Parathyroid adenoma (tissue), 2 donors: ENCODE measurements around the gene THRA.

Source experiments
- H2AFZ ChIP-seq: fragments of 300-600 bp; sonication (generic); one replicate; pipeline ENCODE4 v1.7.0; 2017; ENCODE audit warnings: antibody characterized with exemption, mild to moderate bottlenecking
- H3K27ac ChIP-seq: fragments of 300-600 bp; sonication (generic); one replicate; pipeline ENCODE4 v1.7.0; 2017
- H3K27me3 ChIP-seq: fragments of 300-600 bp; sonication (generic); one replicate; pipeline ENCODE4 v1.7.0; 2017; ENCODE audit warnings: low read length; ENCODE audit not compliant: control insufficient read depth, insufficient read depth
- H3K36me3 ChIP-seq: fragments of 300-600 bp; sonication (generic); one replicate; pipeline ENCODE4 v1.7.0; 2017; ENCODE audit warnings: low read length; ENCODE audit not compliant: control insufficient read depth, insufficient read depth
- H3K4me1 ChIP-seq: fragments of 300-600 bp; sonication (generic); one replicate; pipeline ENCODE4 v1.7.0; 2017; ENCODE audit warnings: control low read depth
- H3K4me2 ChIP-seq: fragments of 300-600 bp; sonication (generic); one replicate; pipeline ENCODE4 v1.7.0; 2017; ENCODE audit warnings: low read length
- H3K4me3 ChIP-seq: fragments of 300-600 bp; sonication (generic); one replicate; pipeline ENCODE4 v1.7.0; 2017; ENCODE audit warnings: low read depth, low read length
- H3K79me2 ChIP-seq: fragments of 300-600 bp; sonication (generic); one replicate; pipeline ENCODE4 v1.7.0; 2017; ENCODE audit warnings: control low read depth
- H3K9ac ChIP-seq: fragments of 300-600 bp; sonication (generic); one replicate; pipeline ENCODE4 v1.7.0; 2017; ENCODE audit warnings: mild to moderate bottlenecking
- H3K9me3 ChIP-seq: fragments of 300-600 bp; sonication (generic); one replicate; pipeline ENCODE4 v1.7.0; 2017; ENCODE audit warnings: low read length; ENCODE audit not compliant: control insufficient read depth
- TF ChIP-seq, protein P1 (sequence below): fragments of 300-600 bp; sonication (generic); IDR thresholded peaks from one replicate; pipeline ENCODE4 v1.7.0; 2017; ENCODE audit warnings: antibody characterized with exemption, mild to moderate bottlenecking
- donor health status: primary hyperparathyroidism.

THRA gene, protein sequence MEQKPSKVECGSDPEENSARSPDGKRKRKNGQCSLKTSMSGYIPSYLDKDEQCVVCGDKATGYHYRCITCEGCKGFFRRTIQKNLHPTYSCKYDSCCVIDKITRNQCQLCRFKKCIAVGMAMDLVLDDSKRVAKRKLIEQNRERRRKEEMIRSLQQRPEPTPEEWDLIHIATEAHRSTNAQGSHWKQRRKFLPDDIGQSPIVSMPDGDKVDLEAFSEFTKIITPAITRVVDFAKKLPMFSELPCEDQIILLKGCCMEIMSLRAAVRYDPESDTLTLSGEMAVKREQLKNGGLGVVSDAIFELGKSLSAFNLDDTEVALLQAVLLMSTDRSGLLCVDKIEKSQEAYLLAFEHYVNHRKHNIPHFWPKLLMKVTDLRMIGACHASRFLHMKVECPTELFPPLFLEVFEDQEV

DNA sequence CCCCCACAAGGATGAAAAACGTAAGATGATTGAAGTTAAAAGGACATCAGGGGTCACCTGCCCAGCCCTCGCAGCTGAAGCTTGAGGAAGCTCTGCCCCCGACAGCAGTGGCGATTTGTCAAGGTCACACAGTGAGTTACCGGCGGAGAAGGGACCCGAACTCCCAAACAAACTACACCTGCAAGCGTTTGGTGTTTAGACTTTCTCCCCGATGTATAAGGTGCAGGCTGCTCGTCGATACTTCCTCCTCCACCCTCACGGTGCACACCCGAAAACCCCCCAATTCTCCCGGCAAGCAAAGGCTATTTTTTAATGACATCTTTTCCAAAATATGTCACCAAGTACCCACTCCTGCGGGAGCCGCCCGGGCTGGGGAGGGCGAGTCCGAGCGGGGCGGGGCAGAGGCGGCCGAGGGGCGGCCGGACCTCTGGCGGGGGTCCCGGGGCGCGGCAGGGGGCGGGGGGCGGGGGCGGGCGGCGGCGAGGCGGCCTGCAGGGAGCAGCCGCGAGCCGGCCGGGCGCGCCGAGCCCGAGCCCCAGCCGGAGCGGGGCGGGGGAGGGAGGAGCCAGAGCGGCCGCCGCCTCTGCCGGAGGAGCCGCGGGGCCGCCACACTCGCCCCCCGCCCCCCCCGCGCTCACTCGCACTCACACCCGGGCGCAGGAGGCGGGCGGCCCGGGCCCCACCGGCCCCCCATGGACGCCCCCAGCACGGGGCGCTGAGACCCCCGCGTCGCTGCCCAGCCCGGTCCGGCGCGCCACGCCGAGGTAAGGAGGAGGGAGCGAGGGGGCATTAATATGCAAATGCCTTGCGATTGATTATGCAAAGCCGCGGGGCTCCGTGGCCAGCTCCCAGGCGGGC, at the start of gene THRA:
Gene THRA, plus strand, starts transcription at position 637 of the 858 bp plus-strand sequence. CDS start 11,524 bp downstream, outside the sequence.
- Histone ChIP-seq H3K9ac (peak within 1 kb of the TSS; percentile 91), H3K36me3 (no peaks in the 10 kb centered on the region), H3K27me3 (no peaks in the 10 kb centered on the region), H3K27ac (peak within 1 kb of the TSS; percentile 74), H3K4me2 (peak within 1 kb of the TSS; percentile 88), H2AFZ (peak within 1 kb of the TSS; percentile 94), H3K79me2 (peaks cover 7% of the 10 kb centered on the region), H3K9me3 (no peaks in the 10 kb centered on the region), H3K4me3 (peak within 1 kb of the TSS; percentile 89), H3K4me1 (peaks cover 18% of the 10 kb centered on the region)
- TF ChIP-seq, protein P1, sequence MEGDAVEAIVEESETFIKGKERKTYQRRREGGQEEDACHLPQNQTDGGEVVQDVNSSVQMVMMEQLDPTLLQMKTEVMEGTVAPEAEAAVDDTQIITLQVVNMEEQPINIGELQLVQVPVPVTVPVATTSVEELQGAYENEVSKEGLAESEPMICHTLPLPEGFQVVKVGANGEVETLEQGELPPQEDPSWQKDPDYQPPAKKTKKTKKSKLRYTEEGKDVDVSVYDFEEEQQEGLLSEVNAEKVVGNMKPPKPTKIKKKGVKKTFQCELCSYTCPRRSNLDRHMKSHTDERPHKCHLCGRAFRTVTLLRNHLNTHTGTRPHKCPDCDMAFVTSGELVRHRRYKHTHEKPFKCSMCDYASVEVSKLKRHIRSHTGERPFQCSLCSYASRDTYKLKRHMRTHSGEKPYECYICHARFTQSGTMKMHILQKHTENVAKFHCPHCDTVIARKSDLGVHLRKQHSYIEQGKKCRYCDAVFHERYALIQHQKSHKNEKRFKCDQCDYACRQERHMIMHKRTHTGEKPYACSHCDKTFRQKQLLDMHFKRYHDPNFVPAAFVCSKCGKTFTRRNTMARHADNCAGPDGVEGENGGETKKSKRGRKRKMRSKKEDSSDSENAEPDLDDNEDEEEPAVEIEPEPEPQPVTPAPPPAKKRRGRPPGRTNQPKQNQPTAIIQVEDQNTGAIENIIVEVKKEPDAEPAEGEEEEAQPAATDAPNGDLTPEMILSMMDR, result no peak

DNA sequence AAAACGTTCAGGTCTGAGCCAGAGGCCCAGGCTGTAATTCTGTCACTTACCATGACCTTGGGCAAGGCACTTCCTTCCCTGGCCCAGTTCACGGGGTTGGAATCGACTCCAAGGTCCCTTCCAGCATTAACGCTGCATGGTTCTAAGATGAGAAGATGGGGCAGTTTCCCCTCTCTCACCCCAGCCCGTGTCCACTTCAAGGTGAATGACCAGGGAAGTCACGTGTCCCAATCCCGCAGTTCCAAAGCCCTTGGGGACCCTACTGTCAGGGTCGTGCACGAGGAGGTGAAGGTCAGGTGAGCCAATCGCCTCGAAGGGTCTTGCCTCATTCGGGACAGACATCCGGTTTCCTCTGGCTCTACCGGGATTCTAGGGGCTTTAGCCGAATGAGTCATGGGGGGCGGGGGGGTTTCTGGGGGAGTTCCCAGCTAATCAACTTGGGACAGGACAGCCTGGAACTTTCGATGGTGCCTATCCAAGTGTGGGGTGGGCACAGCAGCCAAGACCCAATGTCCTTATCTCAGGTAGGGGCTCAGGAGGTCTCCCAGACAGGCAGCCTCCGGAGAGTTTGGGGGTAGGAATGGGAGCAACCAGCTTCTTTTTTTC, 48.3 kb upstream of the THRA start:
- no peaks in the 10 kb centered on the region for H3K9me3 ChIP-seq
- H3K4me2 ChIP-seq, result no peak overlapping the region
- H2AFZ ChIP-seq, result no peak overlapping the region
- TF ChIP-seq, protein P1, result no peak
- H3K27ac ChIP-seq, result no peak overlapping the region
- H3K36me3 ChIP-seq, result no peaks in the 10 kb centered on the region
- no peaks in the 10 kb centered on the region for H3K4me1 ChIP-seq
- H3K79me2 ChIP-seq, result no peaks in the 10 kb centered on the region
- no peaks in the 10 kb centered on the region for H3K27me3 ChIP-seq
- no peak overlapping the region for H3K9ac ChIP-seq
- no peak overlapping the region for H3K4me3 ChIP-seq

DNA sequence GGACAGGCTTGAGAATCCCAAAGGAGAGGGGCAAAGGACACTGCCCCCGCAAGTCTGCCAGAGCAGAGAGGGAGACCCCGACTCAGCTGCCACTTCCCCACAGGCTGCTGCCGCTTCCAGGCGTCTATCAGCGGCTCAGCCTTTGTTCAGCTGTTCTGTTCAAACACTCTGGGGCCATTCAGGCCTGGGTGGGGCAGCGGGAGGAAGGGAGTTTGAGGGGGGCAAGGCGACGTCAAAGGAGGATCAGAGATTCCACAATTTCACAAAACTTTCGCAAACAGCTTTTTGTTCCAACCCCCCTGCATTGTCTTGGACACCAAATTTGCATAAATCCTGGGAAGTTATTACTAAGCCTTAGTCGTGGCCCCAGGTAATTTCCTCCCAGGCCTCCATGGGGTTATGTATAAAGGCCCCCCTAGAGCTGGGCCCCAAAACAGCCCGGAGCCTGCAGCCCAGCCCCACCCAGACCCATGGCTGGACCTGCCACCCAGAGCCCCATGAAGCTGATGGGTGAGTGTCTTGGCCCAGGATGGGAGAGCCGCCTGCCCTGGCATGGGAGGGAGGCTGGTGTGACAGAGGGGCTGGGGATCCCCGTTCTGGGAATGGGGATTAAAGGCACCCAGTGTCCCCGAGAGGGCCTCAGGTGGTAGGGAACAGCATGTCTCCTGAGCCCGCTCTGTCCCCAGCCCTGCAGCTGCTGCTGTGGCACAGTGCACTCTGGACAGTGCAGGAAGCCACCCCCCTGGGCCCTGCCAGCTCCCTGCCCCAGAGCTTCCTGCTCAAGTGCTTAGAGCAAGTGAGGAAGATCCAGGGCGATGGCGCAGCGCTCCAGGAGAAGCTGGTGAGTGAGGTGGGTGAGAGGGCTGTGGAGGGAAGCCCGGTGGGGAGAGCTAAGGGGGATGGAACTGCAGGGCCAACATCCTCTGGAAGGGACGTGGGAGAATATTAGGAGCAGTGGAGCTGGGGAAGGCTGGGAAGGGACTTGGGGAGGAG, 47.5 kb upstream of the THRA start, which contains the start of gene CSF3:
Gene CSF3, plus strand, starts transcription at position 436 of the 993 bp plus-strand sequence. Its CDS starts 35 bp downstream, at position 471.
- no peak within 1 kb of the TSS for H3K27ac ChIP-seq
- H3K36me3 ChIP-seq, result no peaks in the 10 kb centered on the region
- no peaks in the 10 kb centered on the region for H3K4me1 ChIP-seq
- H3K9me3 ChIP-seq, result no peaks in the 10 kb centered on the region
- H3K4me2 ChIP-seq, result no peak within 1 kb of the TSS
- no peaks in the 10 kb centered on the region for H3K27me3 ChIP-seq
- TF ChIP-seq, protein P1, result no peak
- no peak within 1 kb of the TSS for H3K4me3 ChIP-seq
- H3K9ac ChIP-seq, result no peak within 1 kb of the TSS
- H3K79me2 ChIP-seq, result no peaks in the 10 kb centered on the region
- H2AFZ ChIP-seq, result no peak within 1 kb of the TSS
